Skeletal muscle tissue (tissue), 4 donors: Measurements from ENCODE around the gene NACC2. TPM values are rescaled to one million over a fixed set of nuclear protein-coding genes. Genes with fewer than 3 reads are reported as not detected.

Experiments
- H3K27ac ChIP-seq: one replicate; pipeline ENCODE4 v1.7.0; 2013; ENCODE audit warnings: mild to moderate bottlenecking, low read depth, low read length, inconsistent platforms
- H3K27me3 ChIP-seq, 3 donors: one replicate each; pipeline ENCODE4 v1.7.0; 2013; ENCODE audit warnings: low read length in 3 of 3; ENCODE audit not compliant: control insufficient read depth in 3 of 3, insufficient read depth in 3 of 3
- H3K36me3 ChIP-seq, 3 donors: one replicate each; pipeline ENCODE4 v1.7.0; 2013; ENCODE audit warnings: low read length in 3 of 3; ENCODE audit not compliant: control insufficient read depth in 3 of 3, insufficient read depth in 3 of 3
- H3K4me1 ChIP-seq, 3 donors: one replicate each; pipeline ENCODE4 v1.7.0; 2013; ENCODE audit warnings: low read length in 3 of 3, mild to moderate bottlenecking in 3 of 3; ENCODE audit not compliant: control insufficient read depth in 3 of 3, insufficient read depth in 3 of 3
- H3K4me3 ChIP-seq, 3 donors: one replicate each; pipeline ENCODE4 v1.7.0; 2013; ENCODE audit warnings: low read length in 3 of 3
- H3K9ac ChIP-seq, 3 donors: one replicate each; pipeline ENCODE4 v1.7.0; 2013; ENCODE audit warnings: low read length in 3 of 3, mild to moderate bottlenecking in 3 of 3, moderate library complexity in 2 of 3, low read depth in 1 of 3
- H3K9me3 ChIP-seq, 3 donors: one replicate each; pipeline ENCODE4 v1.7.0; 2013; ENCODE audit warnings: low read length in 3 of 3; ENCODE audit not compliant: control insufficient read depth in 3 of 3
- total RNA-seq: library from RNA; depleted of rRNA; stranded (reverse); fragments of >200 nt; gene quantifications from one replicate; pipeline ENCODE4 v1.2.3, GENCODE V29; 2014
- donor health status: Osteomylitis.

NACC2 gene
- total RNA-seq, 1 donor from 2014 or later = 7.3 TPM

GRCh38 chr9:136111190-136111589 lies 16.1 kb upstream of the NACC2 start:
- no peak overlapping the region for H3K9ac ChIP-seq
- H3K27me3 ChIP-seq = no peaks in the 10 kb centered on the region
- H3K4me3 ChIP-seq = no peak overlapping the region
- peaks cover 3 to 11% (median 7%) of the 10 kb centered on the region in 3 donors for H3K36me3 ChIP-seq
- no peaks in the 10 kb centered on the region for H3K9me3 ChIP-seq
- H3K27ac ChIP-seq = no peak overlapping the region
- peaks cover 24 to 59% (median 37%) of the 10 kb centered on the region in 3 donors for H3K4me1 ChIP-seq

GRCh38 chr9:136110082-136111061 lies 15.3 kb upstream of the NACC2 start:
- Histone ChIP-seq H3K27me3 (no peaks in the 10 kb centered on the region), H3K36me3 (peaks cover 2 to 7% (median 3%) of the 10 kb centered on the region in 3 donors), H3K4me3 (peak overlapping the region; percentile 51 to 70 (median 58)), H3K9me3 (no peaks in the 10 kb centered on the region), H3K9ac (peak overlapping the region in 2 of 3 donors; percentile 50 to 62), H3K27ac (peak overlapping the region; percentile 60), H3K4me1 (peaks cover 29 to 64% (median 45%) of the 10 kb centered on the region in 3 donors)

GRCh38 chr9:136109351-136110081 lies 14.4 kb upstream of the NACC2 start:
- H3K9ac ChIP-seq = peak overlapping the region; percentile 65 to 75 (median 70)
- H3K27me3 ChIP-seq = peaks cover 0 to 2% (median 0%) of the 10 kb centered on the region in 3 donors
- peak overlapping the region; percentile 51 to 70 (median 58) for H3K4me3 ChIP-seq
- H3K9me3 ChIP-seq = no peaks in the 10 kb centered on the region
- no peaks in the 10 kb centered on the region for H3K36me3 ChIP-seq
- H3K4me1 ChIP-seq = peaks cover 38 to 70% (median 52%) of the 10 kb centered on the region in 3 donors
- peak overlapping the region; percentile 73 for H3K27ac ChIP-seq

- Histone ChIP-seq H3K27me3 (peaks cover 0 to 8% (median 0%) of the 10 kb centered on the region in 3 donors), H3K9ac (peak overlapping the region in 2 of 3 donors; percentile 70 to 75), H3K4me3 (peak overlapping the region in 2 of 3 donors; percentile 58 to 70), H3K27ac (peak overlapping the region; percentile 73), H3K4me1 (peaks cover 43 to 77% (median 55%) of the 10 kb centered on the region in 3 donors), H3K36me3 (no peaks in the 10 kb centered on the region), H3K9me3 (no peaks in the 10 kb centered on the region)
These were observed 13.7 kb upstream of the NACC2 start for GRCh38 chr9:136108648-136109266.

- H3K9me3 ChIP-seq = no peaks in the 10 kb centered on the region
- no peaks in the 10 kb centered on the region for H3K36me3 ChIP-seq
- H3K27ac ChIP-seq = no peak overlapping the region
- no peak overlapping the region for H3K4me3 ChIP-seq
- peaks cover 44 to 83% (median 58%) of the 10 kb centered on the region in 3 donors for H3K4me1 ChIP-seq
- peaks cover 0 to 14% (median 0%) of the 10 kb centered on the region in 3 donors for H3K27me3 ChIP-seq
- no peak overlapping the region for H3K9ac ChIP-seq
These were observed 13.0 kb upstream of the NACC2 start for GRCh38 chr9:136107953-136108647.

- Histone ChIP-seq H3K4me3 (no peak overlapping the region), H3K9me3 (no peaks in the 10 kb centered on the region), H3K27me3 (peaks cover 0 to 15% (median 2%) of the 10 kb centered on the region in 3 donors), H3K27ac (no peak overlapping the region), H3K4me1 (peaks cover 44 to 83% (median 58%) of the 10 kb centered on the region in 3 donors), H3K36me3 (no peaks in the 10 kb centered on the region), H3K9ac (peak overlapping the region in 1 of 3 donors; percentile 25)
These were observed 12.3 kb upstream of the NACC2 start for GRCh38 chr9:136107155-136107952.

- Histone ChIP-seq H3K27ac (no peak overlapping the region), H3K4me1 (peaks cover 43 to 71% (median 53%) of the 10 kb centered on the region in 3 donors), H3K27me3 (peaks cover 0 to 21% (median 5%) of the 10 kb centered on the region in 3 donors), H3K4me3 (peak overlapping the region in 1 of 3 donors; percentile 19), H3K9ac (peak overlapping the region in 1 of 3 donors; percentile 60), H3K9me3 (no peaks in the 10 kb centered on the region), H3K36me3 (no peaks in the 10 kb centered on the region)
These were observed 10.5 kb upstream of the NACC2 start for GRCh38 chr9:136105398-136106135.

- Histone ChIP-seq H3K4me1 (peaks cover 37 to 64% (median 46%) of the 10 kb centered on the region in 3 donors), H3K9me3 (no peaks in the 10 kb centered on the region), H3K4me3 (peak overlapping the region in 1 of 3 donors; percentile 19), H3K27me3 (peaks cover 0 to 21% (median 7%) of the 10 kb centered on the region in 3 donors), H3K9ac (peak overlapping the region in 2 of 3 donors; percentile 23 to 60), H3K36me3 (no peaks in the 10 kb centered on the region), H3K27ac (no peak overlapping the region)
These were observed 9.8 kb upstream of the NACC2 start for GRCh38 chr9:136104916-136105315.
